Chondrocyte (in vitro differentiated cells): ENCODE measurements around the gene SLA2. TPM values are rescaled to one million over a fixed set of nuclear protein-coding genes. Genes with fewer than 3 reads are reported as not detected.

ENCODE experiments used
- DNase-seq: peaks from one replicate; pipeline ENCODE4 v3.0.0; 2021; ENCODE audit warnings: mixed read lengths, low spot score
- H3K27ac Mint-ChIP-seq: one replicate; pipeline ENCODE4 v1.8.0; 2021; ENCODE audit warnings: mild to moderate bottlenecking, moderate library complexity, mixed read lengths; ENCODE audit not compliant: unreplicated experiment
- H3K27me3 Mint-ChIP-seq: 2 replicates; pipeline ENCODE4 v1.8.0; 2021; ENCODE audit warnings: low read depth, mixed read lengths
- H3K36me3 Mint-ChIP-seq: 2 replicates; pipeline ENCODE4 v1.8.0; 2021; ENCODE audit warnings: low read depth, mixed read lengths
- H3K4me1 Mint-ChIP-seq: 2 replicates; pipeline ENCODE4 v1.8.0; 2021; ENCODE audit warnings: low read depth, mild to moderate bottlenecking, mixed read lengths
- H3K4me3 Mint-ChIP-seq: one replicate; pipeline ENCODE4 v1.8.0; 2021; ENCODE audit warnings: mild to moderate bottlenecking, moderate library complexity, mixed read lengths; ENCODE audit not compliant: unreplicated experiment
- H3K9me3 Mint-ChIP-seq: 2 replicates; pipeline ENCODE4 v1.8.0; 2021; ENCODE audit warnings: low read depth, mixed read lengths
- total RNA-seq: library from RNA; stranded (reverse); gene quantifications from 3 replicates; pipeline ENCODE4 v1.2.1, GENCODE V29; 2021
- TF ChIP-seq, protein P1 (sequence below): fragments of 200-600 bp; sonication (generic); IDR thresholded peaks from 2 replicates; pipeline ENCODE4 v1.5.0; 2021; ENCODE audit warnings: antibody characterized with exemption, mild to moderate bottlenecking, moderate library complexity

The SLA2 gene
- total RNA-seq, 1 donor from 2014 or later, result not detected

DNA sequence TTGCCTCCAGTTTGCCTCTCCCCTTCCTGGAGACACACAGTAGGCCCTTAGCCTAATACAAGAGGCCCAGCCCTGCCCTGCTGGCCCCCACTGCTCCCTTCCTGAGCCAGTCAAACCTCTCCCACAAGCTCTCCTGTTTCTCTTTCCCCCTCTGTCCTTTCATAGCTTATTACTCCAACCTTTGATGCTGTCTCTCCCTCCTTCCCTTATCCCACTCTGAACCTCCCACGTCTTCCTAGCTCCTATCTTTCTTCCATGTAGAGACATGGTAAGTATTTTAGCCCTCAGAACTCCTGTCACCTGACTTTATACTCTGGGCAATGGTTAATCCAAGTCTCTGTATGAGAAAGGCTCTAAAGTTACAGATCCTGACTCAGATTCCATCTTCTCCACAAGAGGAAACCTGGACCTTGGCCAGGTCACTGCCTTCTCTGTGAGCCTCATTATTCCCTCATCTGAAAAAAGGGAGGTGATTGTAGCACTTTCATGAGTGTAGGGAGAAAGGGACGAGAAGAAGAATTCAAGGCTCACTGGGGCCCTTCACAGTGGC, 65.9 kb downstream of the SLA2 start:
- H3K36me3 Mint-ChIP-seq, result peaks cover 17% of the 10 kb centered on the region
- DNase-seq, result no peak
- H3K9me3 Mint-ChIP-seq, result no peaks in the 10 kb centered on the region
- H3K4me1 Mint-ChIP-seq, result peaks cover 19% of the 10 kb centered on the region
- TF ChIP-seq, protein P1, sequence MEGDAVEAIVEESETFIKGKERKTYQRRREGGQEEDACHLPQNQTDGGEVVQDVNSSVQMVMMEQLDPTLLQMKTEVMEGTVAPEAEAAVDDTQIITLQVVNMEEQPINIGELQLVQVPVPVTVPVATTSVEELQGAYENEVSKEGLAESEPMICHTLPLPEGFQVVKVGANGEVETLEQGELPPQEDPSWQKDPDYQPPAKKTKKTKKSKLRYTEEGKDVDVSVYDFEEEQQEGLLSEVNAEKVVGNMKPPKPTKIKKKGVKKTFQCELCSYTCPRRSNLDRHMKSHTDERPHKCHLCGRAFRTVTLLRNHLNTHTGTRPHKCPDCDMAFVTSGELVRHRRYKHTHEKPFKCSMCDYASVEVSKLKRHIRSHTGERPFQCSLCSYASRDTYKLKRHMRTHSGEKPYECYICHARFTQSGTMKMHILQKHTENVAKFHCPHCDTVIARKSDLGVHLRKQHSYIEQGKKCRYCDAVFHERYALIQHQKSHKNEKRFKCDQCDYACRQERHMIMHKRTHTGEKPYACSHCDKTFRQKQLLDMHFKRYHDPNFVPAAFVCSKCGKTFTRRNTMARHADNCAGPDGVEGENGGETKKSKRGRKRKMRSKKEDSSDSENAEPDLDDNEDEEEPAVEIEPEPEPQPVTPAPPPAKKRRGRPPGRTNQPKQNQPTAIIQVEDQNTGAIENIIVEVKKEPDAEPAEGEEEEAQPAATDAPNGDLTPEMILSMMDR, result no peak
- H3K4me3 Mint-ChIP-seq, result no peak overlapping the region
- no peaks in the 10 kb centered on the region for H3K27me3 Mint-ChIP-seq
- H3K27ac Mint-ChIP-seq, result peak overlapping the region; percentile 86

DNA sequence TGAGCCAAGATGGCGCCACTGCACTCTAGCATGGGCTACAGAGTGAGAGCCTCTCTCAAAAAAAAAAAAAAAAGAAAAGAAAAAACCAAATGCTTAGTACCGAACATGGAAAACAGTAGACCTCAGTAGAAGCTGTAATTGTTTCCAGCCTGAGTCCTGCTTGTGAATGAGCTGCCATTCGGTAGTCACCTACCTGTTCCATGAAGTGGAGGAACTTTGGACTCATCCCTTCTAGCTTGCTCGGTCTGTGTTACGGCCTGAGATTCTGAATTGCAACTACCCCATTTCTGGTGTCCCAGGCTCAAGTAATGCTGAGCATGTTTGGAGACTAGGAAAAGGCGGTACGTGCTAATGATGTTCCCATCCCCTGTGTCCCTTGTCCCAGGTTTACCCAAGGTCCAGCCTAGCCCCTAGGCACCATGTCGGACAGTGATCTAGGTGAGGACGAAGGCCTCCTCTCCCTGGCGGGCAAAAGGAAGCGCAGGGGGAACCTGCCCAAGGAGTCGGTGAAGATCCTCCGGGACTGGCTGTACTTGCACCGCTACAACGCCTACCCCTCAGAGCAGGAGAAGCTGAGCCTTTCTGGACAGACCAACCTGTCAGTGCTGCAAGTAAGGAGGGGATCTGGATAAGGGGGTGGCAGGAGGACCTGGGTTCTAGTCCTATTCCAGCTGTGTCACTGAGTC, 67.5 kb downstream of the SLA2 start:
- H3K27me3 Mint-ChIP-seq, result no peaks in the 10 kb centered on the region
- no peak overlapping the region for H3K4me3 Mint-ChIP-seq
- H3K27ac Mint-ChIP-seq, result no peak overlapping the region
- peaks cover 23% of the 10 kb centered on the region for H3K4me1 Mint-ChIP-seq
- DNase-seq, result no peak
- H3K9me3 Mint-ChIP-seq, result no peaks in the 10 kb centered on the region
- TF ChIP-seq, protein P1, result no peak
- peaks cover 15% of the 10 kb centered on the region for H3K36me3 Mint-ChIP-seq

GRCh38 chr20:36576081-36576445, 69.9 kb downstream of the SLA2 start:
- no peak overlapping the region for H3K27ac Mint-ChIP-seq
- H3K36me3 Mint-ChIP-seq, result peaks cover 8% of the 10 kb centered on the region
- H3K9me3 Mint-ChIP-seq, result no peaks in the 10 kb centered on the region
- no peak overlapping the region for H3K4me3 Mint-ChIP-seq
- H3K27me3 Mint-ChIP-seq, result no peaks in the 10 kb centered on the region
- no peak for DNase-seq
- H3K4me1 Mint-ChIP-seq, result peaks cover 31% of the 10 kb centered on the region
- TF ChIP-seq, protein P1, result no peak

DNA sequence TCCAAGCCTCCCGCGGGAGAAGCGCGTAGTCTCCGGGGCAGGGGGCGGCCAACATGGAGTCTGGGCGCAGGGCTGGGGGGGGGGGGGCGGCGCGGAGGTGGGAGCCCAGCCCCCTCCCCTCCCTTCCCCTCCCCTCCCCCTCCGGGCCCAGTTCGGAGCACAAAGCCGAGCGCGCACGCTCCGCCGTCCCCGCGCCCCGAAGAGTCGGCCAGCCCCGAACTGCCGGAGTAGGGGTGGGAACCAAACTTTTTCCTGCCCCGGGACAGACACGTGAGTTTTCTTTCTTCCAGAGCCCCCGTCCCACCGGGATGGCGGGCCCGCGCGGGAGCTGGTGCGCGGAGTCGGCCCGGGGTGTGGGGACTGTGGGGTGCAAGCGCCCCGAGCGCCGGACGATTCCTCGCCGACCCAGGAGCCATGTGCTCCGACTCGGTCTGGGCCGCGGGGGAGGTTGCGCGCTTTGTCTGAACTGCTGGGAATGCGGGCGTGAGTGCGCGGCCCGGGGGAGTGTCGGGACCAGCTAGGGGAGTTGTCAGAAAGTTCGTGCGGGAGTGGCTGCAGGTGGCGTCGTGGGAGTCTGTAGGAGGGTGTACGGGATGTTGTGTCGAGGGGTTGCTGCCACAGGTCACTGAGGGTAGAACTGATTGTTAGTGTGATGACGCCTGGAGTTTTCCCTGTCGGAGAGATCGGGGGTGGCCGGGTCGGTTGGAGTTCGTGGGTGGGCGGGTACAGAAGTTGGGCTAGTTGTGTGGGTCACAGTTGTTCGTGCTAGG, 71.4 kb downstream of the SLA2 start:
- Mint-ChIP-seq H3K27me3 (no peaks in the 10 kb centered on the region), H3K36me3 (no peaks in the 10 kb centered on the region), H3K9me3 (no peaks in the 10 kb centered on the region), H3K4me1 (peaks cover 31% of the 10 kb centered on the region), H3K4me3 (peak overlapping the region; percentile 83), H3K27ac (peak overlapping the region; percentile 84)
- TF ChIP-seq, protein P1, result no peak
- DNase-seq, result no peak

- Mint-ChIP-seq H3K27ac (no peak overlapping the region), H3K4me3 (peak overlapping the region; percentile 83), H3K4me1 (peaks cover 32% of the 10 kb centered on the region), H3K36me3 (no peaks in the 10 kb centered on the region), H3K27me3 (no peaks in the 10 kb centered on the region), H3K9me3 (no peaks in the 10 kb centered on the region)
- TF ChIP-seq, protein P1, result no peak
- no peak for DNase-seq
These were observed 72.1 kb downstream of the SLA2 start for GRCh38 chr20:36573798-36574365.
